BLaER1 treated with 17β-estradiol and CSF1 and Interleukin-3, amounts not matched to agents 10 nM and 100 nM (cell line): ENCODE data around the gene GPC3.

ENCODE experiments used
- H3K27ac ChIP-seq, 11 experiments: shearing (Covaris generic); formaldehyde crosslinking; 2 replicates each; pipeline ENCODE4 v1.8.1; 2022
- H3K27me3 ChIP-seq, 11 experiments: shearing (Covaris generic); formaldehyde crosslinking; 2 replicates each; pipeline ENCODE4 v1.8.1; 2022
- H3K36me3 ChIP-seq, 11 experiments: shearing (Covaris generic); formaldehyde crosslinking; 2 replicates each; pipeline ENCODE4 v1.8.1; 2022
- H3K4me1 ChIP-seq, 10 experiments: shearing (Covaris generic); formaldehyde crosslinking; 2 replicates each; pipeline ENCODE4 v1.8.1; 2022
- H3K4me2 ChIP-seq, 11 experiments: shearing (Covaris generic); formaldehyde crosslinking; 2 replicates each; pipeline ENCODE4 v1.8.1; 2022
- H3K4me3 ChIP-seq, 10 experiments: shearing (Covaris generic); formaldehyde crosslinking; 2 replicates each; pipeline ENCODE4 v1.8.1; 2022
- H3K9ac ChIP-seq, 11 experiments: shearing (Covaris generic); formaldehyde crosslinking; 2 replicates each; pipeline ENCODE4 v1.8.1; 2022
- H3K9me3 ChIP-seq, 11 experiments: shearing (Covaris generic); formaldehyde crosslinking; replicated peaks in 1 of 11; 2 replicates each; pipeline ENCODE4 v1.8.1; 2022
- H4K20me1 ChIP-seq, 11 experiments: shearing (Covaris generic); formaldehyde crosslinking; 2 replicates each; pipeline ENCODE4 v1.8.1; 2022
- Cebpa-rat ChIP-seq, 11 experiments: shearing (Covaris generic); IDR thresholded peaks; 2 replicates each; pipeline ENCODE4 v1.8.1; 2022

The GPC3 gene

DNA sequence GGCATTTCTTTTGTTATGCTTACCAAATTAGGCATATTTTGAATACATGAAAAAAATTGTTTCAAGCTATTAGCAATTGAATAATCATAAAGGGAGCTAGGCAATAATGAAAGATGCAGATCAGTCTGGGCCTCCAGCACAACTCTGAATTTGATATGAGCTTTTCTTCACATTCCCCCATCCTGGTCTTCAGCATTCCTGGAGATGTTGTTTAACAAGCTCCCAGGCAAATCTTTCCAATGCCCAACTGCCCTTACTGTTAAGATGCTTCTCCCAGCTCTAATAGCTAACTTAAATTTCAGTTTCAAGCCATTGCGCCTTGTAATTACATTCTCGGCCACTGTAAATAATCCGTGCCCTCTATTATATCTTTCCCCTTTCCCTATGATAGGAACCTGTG lies 19.2 kb downstream of the GPC3 start:
- Histone ChIP-seq H3K4me3 (no peak overlapping the region), H3K9me3 (no peaks in the 10 kb centered on the region), H3K9ac (no peak overlapping the region), H3K36me3 (no peaks in the 10 kb centered on the region), H4K20me1 (no peaks in the 10 kb centered on the region; a peak in 3 of 22 replicates), H3K4me1 (no peaks in the 10 kb centered on the region), H3K27me3 (peaks cover 96 to 100% (median 100%) of the 10 kb centered on the region in 11 experiments), H3K27ac (no peak overlapping the region), H3K4me2 (no peak overlapping the region)
- TF ChIP-seq Cebpa-rat (IDR thresholded peaks at IDR 0.05): no peak

DNA sequence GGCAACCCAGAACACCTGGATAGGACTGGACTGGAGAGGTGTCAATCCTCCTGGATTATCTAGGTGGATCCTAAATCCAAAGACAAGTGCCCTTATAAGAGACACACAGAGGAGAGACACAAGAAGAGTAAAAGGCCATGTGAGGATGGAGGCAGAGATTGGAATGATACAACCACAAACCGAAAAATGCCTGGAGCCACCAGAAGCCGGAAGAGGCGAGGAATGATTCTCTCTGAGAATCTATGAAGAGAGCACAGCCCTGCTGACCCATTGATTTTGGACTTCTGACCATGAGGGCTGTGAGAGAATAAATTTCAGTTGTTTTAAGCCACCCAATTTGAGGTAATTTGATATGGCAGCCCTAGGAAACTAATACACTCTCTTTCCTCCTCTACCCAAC lies 20.1 kb downstream of the GPC3 start:
- Histone ChIP-seq H3K4me1 (no peaks in the 10 kb centered on the region), H3K9me3 (no peaks in the 10 kb centered on the region), H3K27ac (no peak overlapping the region), H3K4me2 (no peak overlapping the region), H3K27me3 (peaks cover 96 to 100% (median 100%) of the 10 kb centered on the region in 11 experiments), H3K9ac (no peak overlapping the region), H3K4me3 (no peak overlapping the region), H4K20me1 (no peaks in the 10 kb centered on the region; a peak in 3 of 22 replicates), H3K36me3 (no peaks in the 10 kb centered on the region)
- TF ChIP-seq Cebpa-rat (IDR thresholded peaks at IDR 0.05): no peak

DNA sequence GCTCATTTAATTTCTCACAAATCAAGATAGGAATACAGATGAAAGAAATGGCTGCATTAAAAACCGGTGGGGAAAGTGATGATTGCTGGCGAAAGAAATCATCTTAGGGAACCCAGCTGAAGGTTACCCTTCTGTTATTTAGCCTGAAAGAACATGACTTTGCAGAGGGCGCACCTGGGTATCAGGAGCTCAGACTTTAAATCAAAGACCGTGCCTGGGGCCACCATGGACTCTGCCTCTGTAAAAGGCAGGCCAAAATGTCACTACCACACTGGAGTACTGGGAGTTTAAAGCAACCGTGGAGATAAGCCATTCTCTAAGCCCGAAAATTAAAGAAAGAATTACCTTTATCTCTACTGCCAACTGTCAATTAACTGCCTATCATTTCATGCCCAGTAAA lies 24.3 kb downstream of the GPC3 start:
- no peak overlapping the region for H3K4me2 ChIP-seq
- no peak overlapping the region for H3K9ac ChIP-seq
- no peaks in the 10 kb centered on the region; a peak in 1 of 22 replicates for H4K20me1 ChIP-seq
- H3K27me3 ChIP-seq: peaks cover 92 to 100% (median 99%) of the 10 kb centered on the region in 11 experiments
- no peaks in the 10 kb centered on the region for H3K9me3 ChIP-seq
- H3K27ac ChIP-seq: no peak overlapping the region
- TF ChIP-seq Cebpa-rat (IDR thresholded peaks at IDR 0.05): no peak
- no peaks in the 10 kb centered on the region for H3K4me1 ChIP-seq
- H3K36me3 ChIP-seq: no peaks in the 10 kb centered on the region
- no peak overlapping the region for H3K4me3 ChIP-seq

DNA sequence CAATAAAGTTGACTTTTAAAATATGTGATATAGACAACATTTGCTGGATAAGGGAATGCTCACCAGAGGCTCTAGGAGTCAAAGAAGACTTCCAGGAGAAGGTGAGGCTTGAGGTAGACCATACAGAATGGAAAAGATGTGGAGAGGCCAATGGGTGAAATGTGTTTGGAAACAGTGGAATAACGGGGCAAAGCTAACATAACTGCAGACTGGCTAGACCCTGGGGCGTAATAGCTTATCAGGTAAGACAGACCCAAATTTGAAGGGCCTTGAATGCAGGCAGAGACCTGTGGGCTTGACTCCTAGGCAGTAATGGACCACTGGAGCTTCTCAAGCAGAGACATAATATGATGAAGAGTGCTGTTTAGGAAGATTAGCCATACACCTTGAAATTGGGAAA lies 25.4 kb downstream of the GPC3 start:
- Histone ChIP-seq H3K4me2 (no peak overlapping the region), H3K4me3 (no peak overlapping the region), H3K9ac (no peak overlapping the region), H3K27me3 (peaks cover 92 to 100% (median 99%) of the 10 kb centered on the region in 11 experiments), H3K36me3 (no peaks in the 10 kb centered on the region), H3K9me3 (peaks cover 0 to 3% (median 0%) of the 10 kb centered on the region in 11 experiments; a peak in 4 of 22 replicates), H3K4me1 (no peaks in the 10 kb centered on the region), H4K20me1 (no peaks in the 10 kb centered on the region; a peak in 1 of 22 replicates), H3K27ac (no peak overlapping the region)
- TF ChIP-seq Cebpa-rat (IDR thresholded peaks at IDR 0.05): no peak

DNA sequence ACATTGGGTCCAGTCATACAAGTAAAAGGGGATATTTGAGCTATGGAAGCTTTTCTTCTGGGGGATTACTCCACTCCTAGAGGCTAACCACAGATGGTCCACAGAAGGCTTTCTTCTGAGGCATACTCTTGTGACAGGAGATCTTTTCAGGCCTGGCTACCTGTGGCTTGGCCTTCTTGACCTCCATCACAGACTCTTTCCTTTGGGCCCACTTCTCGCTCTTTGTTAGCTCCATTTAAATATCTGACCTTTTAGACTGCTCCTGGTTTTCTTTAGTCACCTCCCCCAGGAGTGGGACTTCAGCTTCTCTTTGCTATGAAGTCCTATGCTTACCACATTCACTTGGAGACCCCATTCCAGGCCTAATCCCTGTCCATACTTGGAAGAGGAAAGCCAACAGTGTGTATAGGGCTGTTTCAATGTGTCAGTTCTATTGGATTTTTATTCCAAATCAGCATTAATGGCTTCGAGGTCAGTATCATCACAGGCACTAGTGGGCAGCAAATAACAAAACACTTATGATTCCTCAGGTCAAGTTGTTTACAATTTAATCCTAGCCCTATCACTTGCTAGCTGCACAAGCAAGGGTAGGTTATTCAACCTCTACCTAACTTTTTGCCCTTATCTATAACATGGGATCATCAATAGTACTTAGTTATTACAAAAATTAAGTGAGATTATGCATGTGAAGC lies 26.3 kb downstream of the GPC3 start:
- Histone ChIP-seq H3K4me1 (no peaks in the 10 kb centered on the region), H3K9me3 (peaks cover 0 to 11% (median 3%) of the 10 kb centered on the region in 11 experiments; a peak in 13 of 22 replicates), H3K36me3 (no peaks in the 10 kb centered on the region), H4K20me1 (no peaks in the 10 kb centered on the region; a peak in 1 of 22 replicates), H3K4me3 (no peak overlapping the region), H3K27ac (no peak overlapping the region), H3K4me2 (no peak overlapping the region), H3K27me3 (peaks cover 91 to 100% (median 99%) of the 10 kb centered on the region in 11 experiments), H3K9ac (no peak overlapping the region)
- TF ChIP-seq Cebpa-rat (IDR thresholded peaks at IDR 0.05): no peak

DNA sequence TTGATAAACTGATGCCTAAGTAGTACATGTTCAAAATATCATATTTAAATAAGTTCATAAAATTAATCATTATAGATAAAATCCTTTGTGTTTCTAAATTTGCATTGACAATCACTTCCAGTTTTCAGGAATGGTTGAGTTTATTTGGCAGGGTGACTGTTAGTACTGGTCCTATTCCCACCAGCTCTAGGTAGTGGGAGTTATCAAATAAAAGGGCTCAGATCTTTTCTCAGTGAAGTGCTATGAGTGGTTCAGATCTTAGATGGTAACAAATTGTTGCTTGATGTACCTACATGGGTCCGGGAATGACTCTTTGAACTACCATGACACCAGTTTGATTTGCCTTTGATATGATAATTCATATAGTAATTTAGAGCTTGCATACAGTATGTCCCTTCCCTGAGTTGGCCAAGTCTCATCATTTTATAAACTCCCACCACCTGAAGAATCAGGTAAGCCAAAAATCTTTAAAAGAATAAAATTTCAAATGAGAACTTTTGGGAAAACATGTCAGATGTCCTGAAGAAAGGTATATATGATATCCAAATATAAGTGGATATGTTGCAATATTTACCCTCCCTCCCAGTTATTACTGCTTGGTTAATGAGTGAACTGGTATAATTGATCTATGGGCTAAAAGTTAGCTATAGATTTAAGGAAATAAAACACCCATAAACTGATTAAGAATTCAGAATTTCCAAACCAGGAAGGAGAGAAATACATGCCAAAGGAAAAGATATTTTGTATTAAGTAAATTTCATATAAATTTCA lies 28.6 kb downstream of the GPC3 start:
- Histone ChIP-seq H3K27me3 (peaks cover 92 to 100% (median 99%) of the 10 kb centered on the region in 11 experiments), H3K27ac (no peak overlapping the region), H3K4me1 (no peaks in the 10 kb centered on the region), H4K20me1 (no peaks in the 10 kb centered on the region; a peak in 1 of 22 replicates), H3K4me2 (no peak overlapping the region), H3K4me3 (no peak overlapping the region), H3K9ac (no peak overlapping the region), H3K36me3 (no peaks in the 10 kb centered on the region), H3K9me3 (peaks cover 4 to 20% (median 11%) of the 10 kb centered on the region in 11 experiments; a peak in 18 of 22 replicates)
- TF ChIP-seq Cebpa-rat (IDR thresholded peaks at IDR 0.05): no peak

DNA sequence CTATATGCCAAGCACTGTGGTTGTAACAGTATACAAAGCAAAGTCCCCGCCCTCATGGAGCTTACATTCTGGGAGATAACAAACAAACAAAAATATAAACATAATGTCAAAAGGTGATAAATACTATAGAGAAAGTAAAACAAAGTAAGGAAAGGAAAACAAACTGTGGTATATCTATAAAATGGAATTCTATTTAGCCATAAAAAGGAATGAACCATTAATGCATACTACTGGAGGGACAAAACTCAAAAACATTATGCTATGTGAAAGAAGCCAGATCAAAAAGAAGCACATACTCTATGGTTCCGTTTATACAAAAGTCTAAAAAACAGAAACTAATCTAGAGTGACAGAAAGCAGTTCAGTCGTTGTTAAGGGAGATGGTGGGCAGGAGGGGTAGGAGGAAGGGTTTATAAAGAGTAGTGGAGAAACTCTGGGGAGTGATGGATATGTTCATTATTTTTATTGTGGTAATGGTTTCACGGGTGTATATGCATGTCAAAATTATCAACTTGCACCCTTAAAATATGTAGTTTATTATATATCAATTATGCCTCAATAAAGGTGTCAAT lies 31.5 kb downstream of the GPC3 start:
- H3K27me3 ChIP-seq: peaks cover 93 to 100% (median 99%) of the 10 kb centered on the region in 11 experiments
- H3K36me3 ChIP-seq: no peaks in the 10 kb centered on the region
- H3K9ac ChIP-seq: no peak overlapping the region

DNA sequence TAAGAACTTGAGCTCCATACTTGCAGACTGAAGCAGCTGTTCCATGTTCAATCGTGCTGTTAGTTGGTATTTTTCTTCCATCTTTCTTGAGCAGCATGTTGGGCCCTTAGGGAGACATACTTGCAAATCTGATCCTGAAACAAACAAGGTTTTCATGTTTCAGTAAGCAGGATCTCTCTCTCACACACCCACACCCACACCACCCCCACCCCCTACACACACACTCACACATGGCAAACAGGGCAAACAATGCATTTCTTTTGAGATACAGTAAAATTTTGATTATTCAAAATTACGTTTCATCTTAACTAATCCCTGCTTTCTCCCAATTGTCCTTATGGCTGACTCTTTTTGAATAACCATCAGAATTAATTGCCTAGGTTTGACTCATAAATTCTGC lies 32.3 kb downstream of the GPC3 start:
- Histone ChIP-seq H3K4me1 (no peaks in the 10 kb centered on the region), H3K4me2 (no peak overlapping the region), H3K4me3 (no peak overlapping the region), H3K27me3 (peaks cover 96 to 100% (median 100%) of the 10 kb centered on the region in 11 experiments), H3K27ac (no peak overlapping the region), H3K9ac (no peak overlapping the region), H3K36me3 (no peaks in the 10 kb centered on the region), H4K20me1 (no peaks in the 10 kb centered on the region; a peak in 1 of 22 replicates), H3K9me3 (peaks cover 4 to 20% (median 11%) of the 10 kb centered on the region in 11 experiments; a peak in 18 of 22 replicates)
- TF ChIP-seq Cebpa-rat (IDR thresholded peaks at IDR 0.05): no peak

More for the DNA sequence above, 31.5 kb downstream of the GPC3 start:
- H3K4me1 ChIP-seq: no peaks in the 10 kb centered on the region
- H3K27ac ChIP-seq: no peak overlapping the region
- peaks cover 4 to 20% (median 11%) of the 10 kb centered on the region in 11 experiments; a peak in 18 of 22 replicates for H3K9me3 ChIP-seq
- no peak for TF ChIP-seq Cebpa-rat (IDR thresholded peaks at IDR 0.05)
- no peak overlapping the region for H3K4me3 ChIP-seq
- H3K4me2 ChIP-seq: no peak overlapping the region
- no peaks in the 10 kb centered on the region; a peak in 1 of 22 replicates for H4K20me1 ChIP-seq

DNA sequence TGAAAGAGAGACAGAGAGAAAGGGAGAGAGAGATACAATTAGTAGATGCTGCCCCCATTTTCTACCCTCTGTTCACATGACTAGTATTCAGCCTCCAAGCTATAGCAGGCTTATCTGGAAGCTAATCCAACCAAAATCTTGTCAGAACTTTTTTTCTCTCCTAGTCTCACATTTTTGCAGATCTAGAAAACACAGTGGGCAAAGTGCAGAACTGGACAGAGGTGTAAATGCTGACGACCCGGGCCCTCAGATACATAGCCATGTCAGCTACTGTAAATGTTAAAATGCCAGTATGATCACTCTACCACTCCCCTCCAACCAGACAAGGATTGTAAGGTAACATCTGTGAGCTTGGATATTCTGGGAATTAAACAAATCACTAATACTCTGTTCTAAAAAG lies 34.3 kb downstream of the GPC3 start:
- Histone ChIP-seq H3K27ac (no peak overlapping the region), H3K27me3 (peaks cover 96 to 100% (median 100%) of the 10 kb centered on the region in 11 experiments), H3K4me2 (no peak overlapping the region), H3K4me1 (no peaks in the 10 kb centered on the region), H3K9me3 (peaks cover 4 to 20% (median 11%) of the 10 kb centered on the region in 11 experiments; a peak in 18 of 22 replicates), H4K20me1 (peaks cover 0 to 3% (median 0%) of the 10 kb centered on the region in 11 experiments; a peak in 2 of 22 replicates), H3K9ac (no peak overlapping the region), H3K36me3 (no peaks in the 10 kb centered on the region), H3K4me3 (no peak overlapping the region)
- TF ChIP-seq Cebpa-rat (IDR thresholded peaks at IDR 0.05): no peak
